Stimulated activated CD4-positive, alpha-beta T cell treated with anti-CD3 and anti-CD28 coated beads, Interleukin-15, amount 100 ng/mL, for 1 hour (primary cell): ENCODE measurements around the gene LMX1A.

ENCODE experiments used
- DNase-seq, 2 donors: peaks; one replicate each; pipeline ENCODE4 v3.0.0-alpha.2; 2020; ENCODE audit warnings: low read depth in 1 of 2, low spot score in 1 of 2

The LMX1A gene

DNA sequence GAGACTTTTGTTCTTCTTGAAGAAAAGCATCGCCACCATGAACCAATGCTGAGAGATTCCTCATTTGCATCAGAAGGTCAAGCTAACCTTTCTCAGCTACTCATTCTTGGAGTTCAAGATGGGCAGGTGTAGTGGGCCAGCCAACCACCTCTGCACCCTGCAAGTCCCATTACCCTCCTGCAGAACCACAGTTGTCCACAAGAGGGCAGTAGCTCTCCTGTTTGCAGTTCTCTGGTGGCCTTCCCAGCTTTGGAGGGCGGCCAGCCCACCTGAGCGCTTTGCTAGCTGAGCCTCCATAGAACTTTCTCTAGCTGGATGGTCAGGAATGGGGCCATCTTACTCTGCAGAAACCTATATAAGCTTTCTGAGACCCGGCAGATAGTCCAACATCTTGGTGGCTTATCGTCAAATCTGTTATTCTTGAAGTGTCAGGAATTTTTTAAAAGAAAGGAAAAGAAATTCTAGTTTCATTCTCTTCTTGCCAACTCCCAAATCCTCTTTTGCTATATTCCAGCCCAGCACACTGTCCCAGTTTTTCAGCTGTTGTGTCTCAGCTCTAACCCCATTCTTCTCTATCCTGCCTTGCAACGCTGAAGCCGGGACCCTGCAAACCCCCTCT is 11.0 kb upstream of the LMX1A start:
- DNase-seq, result peak; percentile 50 to 51

GRCh38 chr1:165365341-165365740 is 8.8 kb upstream of the LMX1A start:
- DNase-seq, result no peak

GRCh38 chr1:165364568-165365133 is 8.1 kb upstream of the LMX1A start:
- no peak for DNase-seq

- no peak for DNase-seq
These were observed 361 bp upstream of the LMX1A start for GRCh38 chr1:165356876-165357275.

- no peak for DNase-seq
These were observed 1.2 kb downstream of the LMX1A start for GRCh38 chr1:165355139-165355976.

DNA sequence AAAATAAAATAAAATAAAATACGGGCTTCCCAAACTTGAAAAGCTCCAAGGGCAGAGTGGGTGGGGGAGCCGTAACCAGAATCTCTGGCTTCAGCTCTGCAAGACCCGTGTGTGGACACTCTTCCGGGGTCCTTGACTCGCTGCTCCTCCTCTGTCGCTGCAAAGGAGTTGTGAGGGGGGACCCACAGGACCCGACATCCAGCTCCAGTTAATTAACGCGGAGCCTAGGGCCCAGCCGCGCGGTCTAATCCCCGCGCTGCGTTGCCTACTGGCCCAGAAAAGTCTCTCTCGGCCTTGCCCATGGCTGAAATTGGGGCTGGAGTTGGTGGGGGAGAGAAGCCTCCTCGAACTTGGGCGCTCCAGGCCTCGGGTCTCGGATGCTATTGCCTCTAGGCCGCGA is 1.8 kb downstream of the LMX1A start:
- DNase-seq, result no peak

GRCh38 chr1:165353731-165354671 is 2.5 kb downstream of the LMX1A start:
- DNase-seq, result no peak

GRCh38 chr1:165352442-165353293 is 3.8 kb downstream of the LMX1A start:
- DNase-seq, result no peak

- DNase-seq, result no peak
These were observed 4.6 kb downstream of the LMX1A start for GRCh38 chr1:165351863-165352441.

- DNase-seq, result no peak
These were observed 5.7 kb downstream of the LMX1A start for GRCh38 chr1:165350840-165351239.

GRCh38 chr1:165345502-165345901 is 11.0 kb downstream of the LMX1A start:
- DNase-seq, result no peak

- no peak for DNase-seq
These were observed 11.8 kb downstream of the LMX1A start for GRCh38 chr1:165344736-165345135.

- DNase-seq, result no peak
These were observed 12.3 kb downstream of the LMX1A start for GRCh38 chr1:165344198-165344597.

DNA sequence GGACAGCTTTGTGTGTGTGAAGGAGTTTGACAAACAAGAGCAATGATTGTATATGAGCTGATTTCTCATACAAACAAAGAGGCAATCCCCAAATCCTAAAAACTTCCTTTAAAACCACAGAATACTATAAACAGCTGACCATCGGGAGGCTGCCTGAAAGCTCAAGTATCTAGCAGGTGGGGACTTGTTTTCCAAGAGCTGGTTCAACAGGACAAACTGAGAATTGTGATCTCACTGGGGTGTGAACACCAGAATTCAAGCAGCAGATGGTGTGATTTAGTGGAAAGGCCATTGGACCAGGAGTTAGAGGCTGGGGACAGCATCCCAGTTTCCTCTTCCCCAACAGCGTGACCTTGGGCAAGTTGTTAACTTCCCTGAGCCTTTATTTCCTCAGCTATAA is 13.9 kb downstream of the LMX1A start:
- no peak for DNase-seq

DNA sequence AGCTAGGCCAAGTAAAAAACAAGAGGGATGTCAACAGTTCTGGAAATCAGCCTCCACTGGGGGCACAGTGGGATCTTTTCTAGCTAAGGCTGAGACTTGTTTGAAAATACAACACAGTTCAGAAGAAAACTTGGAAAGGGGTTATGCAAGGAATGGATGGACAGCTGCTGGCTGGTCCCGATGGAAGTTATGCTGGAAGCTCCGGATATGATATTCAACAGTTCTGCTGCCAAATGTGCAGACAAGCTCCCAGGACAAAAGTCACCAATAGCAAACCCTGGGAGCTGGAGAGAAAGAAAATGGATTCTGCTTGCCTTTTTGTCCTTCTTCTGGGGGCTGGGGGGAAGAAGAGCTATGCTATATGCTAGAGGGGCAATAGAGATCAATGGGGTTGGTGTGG is 14.3 kb downstream of the LMX1A start:
- no peak for DNase-seq

- no peak for DNase-seq
These were observed 17.4 kb downstream of the LMX1A start for GRCh38 chr1:165339164-165339563.

DNA sequence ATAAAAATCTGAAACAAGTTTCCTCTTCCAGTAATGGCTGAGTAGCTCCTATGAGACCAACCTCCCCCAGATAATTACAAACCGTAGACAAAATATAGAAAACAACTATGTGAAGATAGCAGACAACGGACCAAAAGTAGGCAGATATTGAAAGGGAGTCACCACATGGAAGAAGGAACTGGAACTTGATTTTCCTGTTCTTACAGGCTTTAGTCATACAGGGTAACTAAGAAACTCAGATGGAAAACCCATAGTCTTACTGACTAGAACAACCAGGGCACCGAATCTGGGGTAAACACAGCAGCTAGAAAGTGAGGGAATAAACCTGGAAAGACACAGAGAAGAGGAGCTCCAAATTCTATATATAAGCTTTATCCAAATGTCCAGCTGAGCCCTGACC is 26.0 kb downstream of the LMX1A start:
- no peak for DNase-seq

GRCh38 chr1:165329104-165329503 is 27.4 kb downstream of the LMX1A start:
- DNase-seq, result no peak

DNA sequence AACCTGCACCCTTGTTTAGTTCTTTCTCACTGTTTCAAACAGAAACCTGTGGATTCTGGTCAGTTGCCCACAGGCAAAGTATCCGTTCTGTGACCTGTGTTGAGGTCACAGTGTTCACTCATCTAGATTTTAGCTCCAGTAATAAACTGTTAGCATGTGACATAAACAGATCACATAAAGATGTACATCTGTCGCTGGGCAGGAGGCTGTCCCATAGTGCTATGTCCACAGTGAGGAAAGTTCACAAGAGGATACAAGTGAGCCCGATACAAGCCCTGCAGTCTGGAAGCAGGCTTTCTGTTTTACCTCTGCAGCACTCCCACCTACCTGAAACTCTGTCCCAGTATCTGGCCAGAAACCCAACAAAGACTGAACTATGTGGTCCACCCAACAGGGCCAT is 28.4 kb downstream of the LMX1A start:
- no peak for DNase-seq

DNA sequence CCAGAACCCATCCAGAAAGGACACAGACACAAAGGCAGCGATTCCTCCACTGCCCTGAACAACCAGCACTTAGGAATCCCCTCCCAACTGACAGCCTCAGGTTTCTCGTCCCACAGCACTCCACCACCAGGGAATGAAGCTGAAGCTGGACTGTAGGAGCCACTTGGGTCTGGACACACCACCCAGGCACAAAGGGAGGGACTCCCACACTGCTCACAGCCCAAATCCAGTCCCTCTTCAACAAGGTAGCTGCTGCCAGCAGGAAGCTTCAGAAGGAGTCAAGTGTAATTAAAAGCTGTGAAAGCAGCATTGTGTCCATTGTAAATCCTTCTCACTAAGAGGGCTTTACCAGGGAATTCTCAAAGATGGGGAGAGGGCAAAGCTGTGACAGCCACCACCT is 29.0 kb downstream of the LMX1A start:
- no peak for DNase-seq
